Measurements from ENCODE around the gene NUP37. TPM values are rescaled to one million over a fixed set of nuclear protein-coding genes. Genes with fewer than 3 reads are reported as not detected.

NUP37 gene
- total RNA-seq, 1 experiment from 2014 or later = 84.3 TPM

DNA sequence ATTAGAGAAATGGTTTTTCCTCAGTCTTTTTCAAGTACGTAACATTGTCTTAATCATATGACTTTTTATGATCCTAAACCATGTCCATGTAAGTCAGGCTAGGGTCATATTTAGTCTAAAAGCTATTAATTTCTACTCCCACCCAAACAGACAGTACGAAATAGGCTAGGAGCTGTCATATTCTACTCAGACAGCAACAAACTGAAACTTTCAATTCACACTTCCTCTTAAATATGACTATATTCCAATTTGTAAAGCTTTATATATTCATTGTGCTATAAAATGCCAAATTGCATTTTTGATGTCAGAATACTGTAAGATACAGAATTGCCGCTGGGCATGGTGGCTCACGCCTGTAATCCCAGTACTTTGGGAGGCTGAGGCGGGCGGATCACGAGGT is 3.5 kb downstream of the NUP37 start:
- ATAC-seq = no peak

DNA sequence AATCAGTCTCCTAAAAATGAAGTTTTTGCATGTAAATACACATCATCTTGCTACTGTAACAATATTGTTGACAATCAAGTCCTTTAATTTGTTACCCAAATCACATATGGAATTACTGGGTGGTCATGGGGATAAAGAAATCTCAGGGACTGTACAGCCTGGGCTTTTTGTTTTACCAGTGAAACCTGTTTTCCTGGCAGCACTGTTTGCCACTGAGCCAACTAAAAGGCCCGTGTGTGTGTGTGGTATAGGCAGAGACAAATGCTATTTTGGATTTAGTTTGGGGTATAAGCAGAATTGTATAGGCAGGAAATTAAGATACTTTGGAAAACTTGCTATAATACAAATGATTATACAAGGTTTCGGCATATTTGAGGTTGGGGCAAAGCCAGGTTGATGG is 5.7 kb downstream of the NUP37 start:
- Histone ChIP-seq H3F3A (ENCODE audit: low read length, unreplicated experiment) (no peaks in the 10 kb centered on the region), H3K9me3 (ENCODE audit: low read length) (no peaks in the 10 kb centered on the region), H3K4me3 (ENCODE audit: low read length) (no peak overlapping the region), H3K9ac (ENCODE audit: low read length) (no peak overlapping the region), H3K79me2 (ENCODE audit: low read length) (peaks cover 13% of the 10 kb centered on the region), H4K20me1 (ENCODE audit: low read length) (no peaks in the 10 kb centered on the region), H3K27me3 (ENCODE audit: low read length) (no peaks in the 10 kb centered on the region), H3K36me3 (ENCODE audit: low read depth, low read length) (peaks cover 58% of the 10 kb centered on the region), H3K4me2 (ENCODE audit: low read length) (no peak overlapping the region), H3K9me2 (replicated peaks; ENCODE audit: low read length) (no peaks in the 10 kb centered on the region), H2AFZ (ENCODE audit: low read length) (no peak overlapping the region), H3K4me1 (ENCODE audit: insufficient read depth, low read length) (peaks cover 6% of the 10 kb centered on the region), H3K27ac (ENCODE audit: low read length) (no peak overlapping the region)
- CTCF ChIA-PET = no interaction called here
- TF ChIP-seq EZH2phosphoT487 (IDR thresholded peaks at IDR 0.05; ENCODE audit: borderline replicate concordance, low read length) (no peak), EZH2 (IDR thresholded peaks at IDR 0.05; ENCODE audit: low read length, unreplicated experiment) (no peak)
- TF ChIP-seq, protein P1, sequence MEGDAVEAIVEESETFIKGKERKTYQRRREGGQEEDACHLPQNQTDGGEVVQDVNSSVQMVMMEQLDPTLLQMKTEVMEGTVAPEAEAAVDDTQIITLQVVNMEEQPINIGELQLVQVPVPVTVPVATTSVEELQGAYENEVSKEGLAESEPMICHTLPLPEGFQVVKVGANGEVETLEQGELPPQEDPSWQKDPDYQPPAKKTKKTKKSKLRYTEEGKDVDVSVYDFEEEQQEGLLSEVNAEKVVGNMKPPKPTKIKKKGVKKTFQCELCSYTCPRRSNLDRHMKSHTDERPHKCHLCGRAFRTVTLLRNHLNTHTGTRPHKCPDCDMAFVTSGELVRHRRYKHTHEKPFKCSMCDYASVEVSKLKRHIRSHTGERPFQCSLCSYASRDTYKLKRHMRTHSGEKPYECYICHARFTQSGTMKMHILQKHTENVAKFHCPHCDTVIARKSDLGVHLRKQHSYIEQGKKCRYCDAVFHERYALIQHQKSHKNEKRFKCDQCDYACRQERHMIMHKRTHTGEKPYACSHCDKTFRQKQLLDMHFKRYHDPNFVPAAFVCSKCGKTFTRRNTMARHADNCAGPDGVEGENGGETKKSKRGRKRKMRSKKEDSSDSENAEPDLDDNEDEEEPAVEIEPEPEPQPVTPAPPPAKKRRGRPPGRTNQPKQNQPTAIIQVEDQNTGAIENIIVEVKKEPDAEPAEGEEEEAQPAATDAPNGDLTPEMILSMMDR (conservative IDR thresholded peaks at IDR 0.05; ENCODE audit: low read depth, low read length) = no peak
- no peak for ATAC-seq
- intact Hi-C loops (cut with micrococcal nuclease) = no loop called here
- no peak for DNase-seq
- POLR2A ChIA-PET (ENCODE audit: unreplicated experiment) = no interaction called here
- BruUV-seq (replicated peaks) = no TSS peak

More for the DNA sequence above, 3.5 kb downstream of the NUP37 start:
- ChIA-PET CTCF (interaction anchor here (0.5 to 0.9 kb wide), 2 partner anchors 89 to 356 kb away, joined by 3 to 9 read pairs; no protein-coding TSS in a partner anchor), POLR2A (ENCODE audit: unreplicated experiment) (no interaction called here)
- Histone ChIP-seq H3K4me1 (ENCODE audit: insufficient read depth, low read length) (peaks cover 16% of the 10 kb centered on the region), H3K36me3 (ENCODE audit: low read depth, low read length) (peaks cover 39% of the 10 kb centered on the region), H3K9me3 (ENCODE audit: low read length) (no peaks in the 10 kb centered on the region), H3K9ac (ENCODE audit: low read length) (no peak overlapping the region), H2AFZ (ENCODE audit: low read length) (no peak overlapping the region), H3F3A (ENCODE audit: low read length, unreplicated experiment) (no peaks in the 10 kb centered on the region), H3K4me2 (ENCODE audit: low read length) (no peak overlapping the region), H3K27me3 (ENCODE audit: low read length) (no peaks in the 10 kb centered on the region), H4K20me1 (ENCODE audit: low read length) (no peaks in the 10 kb centered on the region), H3K9me2 (replicated peaks; ENCODE audit: low read length) (no peaks in the 10 kb centered on the region), H3K27ac (ENCODE audit: low read length) (no peak overlapping the region), H3K4me3 (ENCODE audit: low read length) (no peak overlapping the region), H3K79me2 (ENCODE audit: low read length) (peaks cover 31% of the 10 kb centered on the region)
- intact Hi-C loops (cut with micrococcal nuclease) = no loop called here
- no TSS peak for BruUV-seq (replicated peaks)
- no peak for DNase-seq
- TF ChIP-seq, protein P1 (conservative IDR thresholded peaks at IDR 0.05; ENCODE audit: low read depth, low read length) = no peak
- no peak for TF ChIP-seq EZH2 (IDR thresholded peaks at IDR 0.05; ENCODE audit: low read length, unreplicated experiment)
- TF ChIP-seq EZH2phosphoT487 (IDR thresholded peaks at IDR 0.05; ENCODE audit: borderline replicate concordance, low read length) = no peak

DNA sequence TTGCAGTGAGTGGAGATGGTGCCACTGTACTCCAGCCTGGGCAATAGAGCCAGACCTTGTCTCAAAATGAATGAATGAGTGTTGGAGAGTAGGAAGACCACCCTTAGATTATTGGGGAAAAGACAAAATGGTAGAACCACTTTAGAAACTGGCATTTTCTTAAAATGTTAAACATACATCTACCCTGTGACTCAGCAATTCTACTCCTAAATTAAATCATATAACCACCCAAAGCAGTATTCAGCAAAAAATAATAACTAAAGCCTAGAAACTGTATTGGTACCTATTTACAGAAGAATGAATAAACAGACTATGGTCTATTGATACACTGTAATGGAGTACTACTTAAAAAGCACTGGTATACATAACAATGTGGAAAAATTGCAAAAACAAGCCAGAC is 9.1 kb downstream of the NUP37 start:
- no peak overlapping the region for H3K27ac ChIP-seq (ENCODE audit: low read length)
- ATAC-seq (no peak), DNase-seq (no peak)
- no peaks in the 10 kb centered on the region for H4K20me1 ChIP-seq (ENCODE audit: low read length)
- H2AFZ ChIP-seq (ENCODE audit: low read length) = no peak overlapping the region
- no TSS peak for BruUV-seq (replicated peaks)
- intact Hi-C loops (cut with micrococcal nuclease) = no loop called here
- H3K9ac ChIP-seq (ENCODE audit: low read length) = no peak overlapping the region
- ChIA-PET CTCF (no interaction called here), POLR2A (ENCODE audit: unreplicated experiment) (no interaction called here)
- H3K79me2 ChIP-seq (ENCODE audit: low read length) = no peaks in the 10 kb centered on the region
- H3K4me2 ChIP-seq (ENCODE audit: low read length) = no peak overlapping the region
- H3K4me3 ChIP-seq (ENCODE audit: low read length) = no peak overlapping the region
- no peaks in the 10 kb centered on the region for H3F3A ChIP-seq (ENCODE audit: low read length, unreplicated experiment)
- no peaks in the 10 kb centered on the region for H3K9me3 ChIP-seq (ENCODE audit: low read length)
- H3K4me1 ChIP-seq (ENCODE audit: insufficient read depth, low read length) = no peaks in the 10 kb centered on the region
- peaks cover 72% of the 10 kb centered on the region for H3K36me3 ChIP-seq (ENCODE audit: low read depth, low read length)
- no peaks in the 10 kb centered on the region for H3K27me3 ChIP-seq (ENCODE audit: low read length)
- H3K9me2 ChIP-seq (replicated peaks; ENCODE audit: low read length) = no peaks in the 10 kb centered on the region
- TF ChIP-seq, protein P1 (conservative IDR thresholded peaks at IDR 0.05; ENCODE audit: low read depth, low read length) = no peak

All from PC-3 (cell line).